H1 (cell line): Measurements from ENCODE around the gene SERINC5. TPM values are rescaled to one million over a fixed set of nuclear protein-coding genes. Genes with fewer than 3 reads are reported as not detected.

Experiments
- EP300 ChIP-seq, 2 experiments: IDR thresholded peaks; 1 replicate in 1 of 2; 2 replicates in 1 of 2; pipeline ENCODE4 v1.6.1; 2011 to 2012; ENCODE audit warnings: low read depth in 2 of 2, low read length in 2 of 2, mild to moderate bottlenecking in 2 of 2, borderline replicate concordance in 1 of 2, inconsistent platforms in 1 of 2, moderate library complexity in 1 of 2
- EZH2 ChIP-seq: fragments of 200-600 bp; sonication (generic); IDR thresholded peaks from 2 replicates; pipeline ENCODE4 v1.7.1; 2012; ENCODE audit warnings: low read depth, mild to moderate bottlenecking, moderate library complexity, low read length, inconsistent platforms; ENCODE audit not compliant: severe bottlenecking
- polyA plus RNA-seq, 7 experiments: library from polyadenylated mRNA; depleted of rRNA in 3 of 7; stranded (reverse) in 5 of 7; unstranded in 2 of 7; fragments of >200 nt in 5 of 7; fragments of 200-250 nt in 2 of 7; gene quantifications; 1 replicate in 5 of 7; 2 replicates in 1 of 7; 4 replicates in 1 of 7; pipeline versions ENCODE4 v1.2.1 to v1.2.3, GENCODE V29; 2011 to 2013; ENCODE audit warnings: missing spikeins in 2 of 7, mixed read lengths in 2 of 7
- total RNA-seq: library from RNA; stranded (reverse); fragmentation: NEBNext Ultra II Directional; extraction: Animal tissue kit (Norgen Biotek cat#: 25700); gene quantifications from 2 replicates; pipeline ENCODE4 v1.2.1, GENCODE V29; 2021

The SERINC5 gene
- total and polyA plus RNA-seq, 2 of the 8 experiments (the other 6 are each of a cell fraction or from before 2014, with no cell fraction given), result 32.2 to 149 TPM

DNA sequence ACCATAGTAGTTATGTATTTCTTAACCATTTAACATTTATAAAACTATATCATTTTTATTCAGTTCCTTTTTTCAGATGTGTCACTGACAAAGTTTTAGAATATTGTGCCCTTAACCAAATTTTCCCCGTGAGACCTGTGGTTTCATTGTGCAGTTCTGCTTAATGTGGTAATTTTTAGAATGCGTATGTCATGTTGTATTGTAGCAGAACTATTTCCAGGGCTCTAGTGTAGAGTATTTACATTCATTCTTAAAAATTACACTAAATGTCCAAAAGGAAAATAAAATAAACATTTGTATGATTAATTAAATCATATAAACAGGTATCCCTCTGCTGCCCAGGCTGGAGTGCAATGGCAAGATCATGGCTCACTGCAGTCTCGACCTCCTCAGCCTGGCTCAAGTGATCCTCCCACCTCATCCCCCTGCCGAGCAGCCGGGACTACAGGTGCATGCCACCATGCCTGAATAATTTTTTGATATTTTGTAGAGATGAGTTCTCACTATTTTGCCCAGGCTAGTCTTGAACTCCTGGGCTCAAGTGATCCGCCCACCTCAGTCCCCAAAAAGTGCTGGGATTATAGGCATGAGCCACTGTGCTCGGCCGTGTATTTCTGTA lies 15.4 kb downstream of the SERINC5 start (continued):
- TF ChIP-seq EP300 (IDR thresholded peaks at IDR 0.05; ENCODE audit: borderline replicate concordance in 1 of 2, low read depth in 2 of 2, low read length in 2 of 2), result no peak
- TF ChIP-seq EZH2, result no peak
- TF ChIP-seq, all 59 proteins: peak for 0
